Measurements from ENCODE around the gene OSBPL6.

DNA sequence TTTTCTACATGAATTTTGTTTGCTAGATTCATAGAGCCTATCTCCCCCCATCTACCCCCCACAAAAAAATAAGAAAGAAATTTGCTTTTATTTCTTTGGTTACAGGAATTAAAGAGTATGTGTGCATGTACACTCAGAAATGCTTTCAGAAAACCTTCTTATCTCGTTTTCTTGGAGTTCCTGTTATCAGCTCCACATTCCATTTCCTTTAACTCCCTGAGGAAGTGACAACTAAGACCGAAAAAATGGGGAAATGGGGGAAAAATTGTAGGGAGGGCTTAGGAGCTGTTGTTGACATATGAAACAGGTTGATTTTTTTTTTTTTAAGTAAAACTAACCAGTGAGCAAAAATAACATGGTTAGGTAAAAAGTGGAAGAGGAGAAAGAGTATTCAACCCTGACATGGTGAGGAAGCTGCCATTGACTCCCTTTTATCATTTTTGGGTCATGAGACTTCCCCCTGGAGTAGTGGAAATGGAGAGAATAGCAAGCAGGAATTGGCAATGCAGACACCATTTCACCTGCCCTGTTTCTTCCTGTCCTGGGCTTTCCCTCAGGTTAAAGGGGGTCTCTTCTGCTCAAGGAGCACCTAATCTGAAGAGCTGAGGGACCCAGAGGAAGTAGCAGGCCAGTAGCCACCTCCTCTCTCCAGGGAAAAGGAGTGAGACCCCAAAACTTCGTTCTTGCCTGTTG lies 93.5 kb downstream of the OSBPL6 start:
- TF ChIP-seq EZH2phosphoT487 (IDR thresholded peaks at IDR 0.05; ENCODE audit: borderline replicate concordance, low read length): no peak
- TF ChIP-seq CTCF (IDR thresholded peaks at IDR 0.05; ENCODE audit: low read depth, low read length, poor library complexity, severe bottlenecking): no peak
